Measurements from ENCODE around the gene CKM. TPM values are rescaled to one million over a fixed set of nuclear protein-coding genes. Genes with fewer than 3 reads are reported as not detected.
"Not testable (repeated sequence)": the region's sequence is repeated elsewhere in the genome, so short reads cannot be mapped to it uniquely, and the experiment has no call there.

CKM gene
- total and polyA plus RNA-seq, 2 of the 4 experiments (the other 2 are of a cell fraction), result not detected

GRCh38 chr19:45334881-45335280 lies 12.2 kb upstream of the CKM start:
- H3K23ac ChIP-seq (ENCODE audit: low read depth, low read length), result not testable (repeated sequence)

More at GRCh38 chr19:45334881-45335280, 12.2 kb upstream of the CKM start:
- H3K79me1 ChIP-seq (ENCODE audit: low read depth in 1 of 2, low read length in 2 of 2); CTCF ChIA-PET; H3K56ac ChIP-seq (ENCODE audit: extremely low read depth, insufficient read depth, low read length); H3K14ac ChIP-seq (replicated peaks; ENCODE audit: low read depth, low read length); H4K5ac ChIP-seq (ENCODE audit: low read depth, low read length); H3K27me3 ChIP-seq (ENCODE audit: control insufficient read depth, insufficient read depth, low read length); H2BK20ac ChIP-seq (ENCODE audit: low read depth, low read length); H3K36me3 ChIP-seq (ENCODE audit: control insufficient read depth, insufficient read depth, low read length); H3K4me1 ChIP-seq (ENCODE audit: control insufficient read depth, insufficient read depth, low read length); POLR2A ChIA-PET (ENCODE audit: unreplicated experiment); H3K4ac ChIP-seq (ENCODE audit: low read depth, low read length); H4K20me1 ChIP-seq (ENCODE audit: insufficient read depth, low read length); DNase-seq; H3K4me3 ChIP-seq (ENCODE audit: insufficient read depth, low read depth, low read length); H3K27ac ChIP-seq (ENCODE audit: insufficient read depth, low read length); H2BK120ac ChIP-seq (ENCODE audit: low read depth, low read length); ATAC-seq (ENCODE audit: low read depth); H2AFZ ChIP-seq (replicated peaks; ENCODE audit: low read length, poor library complexity); H3K9ac ChIP-seq (ENCODE audit: low read depth, low read length); H3K4me2 ChIP-seq (ENCODE audit: low read depth, low read length); H3K9me1 ChIP-seq (ENCODE audit: insufficient read depth, low read length); H2AK5ac ChIP-seq (ENCODE audit: low read depth, low read length); H3K9me3 ChIP-seq (ENCODE audit: control insufficient read depth, insufficient read depth, low read length); H3K18ac ChIP-seq (ENCODE audit: low read depth, low read length); H2BK15ac ChIP-seq (ENCODE audit: low read depth, low read length); dilution Hi-C loops (cut with HindIII; ENCODE audit: low sequenced_read_pairs, unreplicated experiment); BruUV-seq (replicated peaks); H4K91ac ChIP-seq (ENCODE audit: insufficient read depth, low read depth, low read length); in situ Hi-C loops (cut with MboI; ENCODE audit: low sequenced_read_pairs); H2BK5ac ChIP-seq (ENCODE audit: low read depth, low read length, poor library complexity, severe bottlenecking); H2AK9ac ChIP-seq (replicated peaks; ENCODE audit: low read depth, low read length, poor library complexity); H4K8ac ChIP-seq (ENCODE audit: low read depth in 2 of 2, low read length in 2 of 2): not testable (repeated sequence)
- intact Hi-C loops (cut with micrococcal nuclease), result loop anchor here (5.0 kb wide), 1 partner anchor 83 kb away; the partner anchor contains the start of gene MARK4
- WGBS, 2 experiments (ENCODE audit: extremely low coverage in 2 of 2, insufficient read length in 1 of 2), result 80% methylated on average over 1 of the region's 4 CpGs; no CpG with 5 or more reads in 1 of the 2 experiments

All from IMR-90 (cell line).